ENCODE data around the gene MAP9.
"Not testable (repeated sequence)": the region's sequence is repeated elsewhere in the genome, so short reads cannot be mapped to it uniquely, and the experiment has no call there.

MAP9 gene

GRCh38 chr4:155376387-155377268, at the start of gene MAP9:
Gene MAP9, minus strand, starts transcription at chr4:155376965. Its CDS starts 1,115 bp downstream, at chr4:155375850.
- FAIRE-seq: no peak
- TF ChIP-seq, protein P1, sequence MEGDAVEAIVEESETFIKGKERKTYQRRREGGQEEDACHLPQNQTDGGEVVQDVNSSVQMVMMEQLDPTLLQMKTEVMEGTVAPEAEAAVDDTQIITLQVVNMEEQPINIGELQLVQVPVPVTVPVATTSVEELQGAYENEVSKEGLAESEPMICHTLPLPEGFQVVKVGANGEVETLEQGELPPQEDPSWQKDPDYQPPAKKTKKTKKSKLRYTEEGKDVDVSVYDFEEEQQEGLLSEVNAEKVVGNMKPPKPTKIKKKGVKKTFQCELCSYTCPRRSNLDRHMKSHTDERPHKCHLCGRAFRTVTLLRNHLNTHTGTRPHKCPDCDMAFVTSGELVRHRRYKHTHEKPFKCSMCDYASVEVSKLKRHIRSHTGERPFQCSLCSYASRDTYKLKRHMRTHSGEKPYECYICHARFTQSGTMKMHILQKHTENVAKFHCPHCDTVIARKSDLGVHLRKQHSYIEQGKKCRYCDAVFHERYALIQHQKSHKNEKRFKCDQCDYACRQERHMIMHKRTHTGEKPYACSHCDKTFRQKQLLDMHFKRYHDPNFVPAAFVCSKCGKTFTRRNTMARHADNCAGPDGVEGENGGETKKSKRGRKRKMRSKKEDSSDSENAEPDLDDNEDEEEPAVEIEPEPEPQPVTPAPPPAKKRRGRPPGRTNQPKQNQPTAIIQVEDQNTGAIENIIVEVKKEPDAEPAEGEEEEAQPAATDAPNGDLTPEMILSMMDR (IDR thresholded peaks at IDR 0.05; ENCODE audit: insufficient read depth, missing control alignments): no peak
- DNase-seq (ENCODE audit: insufficient read length, low spot score): no peak

DNA sequence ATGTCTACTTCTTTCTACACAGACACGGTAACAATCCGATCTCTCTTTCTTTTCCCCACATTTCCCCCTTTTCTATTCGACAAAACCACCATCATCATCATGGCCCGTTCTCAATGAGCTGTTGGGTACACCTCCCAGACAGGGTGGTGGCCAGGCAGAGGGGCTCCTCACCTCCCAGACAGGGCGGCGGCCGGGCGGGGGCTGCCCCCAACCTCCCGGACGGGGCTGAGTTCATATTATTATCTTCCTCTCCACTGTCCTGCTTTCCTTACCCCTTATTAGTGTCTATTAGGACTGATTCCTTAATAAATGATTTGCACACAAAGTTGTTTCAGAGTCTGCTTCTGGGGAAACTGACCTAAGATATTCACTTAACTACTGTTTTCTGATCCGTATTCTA, 48.0 kb upstream of the MAP9 start:
- FAIRE-seq; DNase-seq (ENCODE audit: insufficient read length, low spot score): not testable (repeated sequence)

DNA sequence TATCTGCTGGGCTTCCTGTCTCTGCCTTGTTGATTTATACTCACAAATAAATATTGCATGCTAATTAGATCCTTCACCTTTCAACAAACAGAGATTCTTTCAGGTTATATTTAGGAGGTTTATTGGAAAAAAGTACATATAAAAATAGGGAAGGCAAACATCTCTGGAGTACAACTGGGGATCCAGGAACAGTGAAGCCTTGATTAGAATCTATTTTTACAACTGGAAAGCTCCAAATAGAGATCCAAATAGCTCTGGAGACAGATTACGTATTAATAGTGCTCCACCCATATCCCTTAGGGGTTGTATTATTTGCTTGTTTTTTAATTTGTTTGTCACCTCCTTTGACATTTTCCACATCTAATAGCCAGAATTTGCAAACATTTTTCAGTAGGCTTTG, 46.9 kb upstream of the MAP9 start:
- no peak for FAIRE-seq
- TF ChIP-seq, protein P1 (IDR thresholded peaks at IDR 0.05; ENCODE audit: insufficient read depth, missing control alignments): no peak

GRCh38 chr4:155419266-155419665, 42.5 kb upstream of the MAP9 start:
- DNase-seq (ENCODE audit: insufficient read length, low spot score): no peak
- no peak for FAIRE-seq
- TF ChIP-seq, protein P1 (IDR thresholded peaks at IDR 0.05; ENCODE audit: insufficient read depth, missing control alignments): no peak

More for the DNA sequence above, 46.9 kb upstream of the MAP9 start:
- no peak for DNase-seq (ENCODE audit: insufficient read length, low spot score)

DNA sequence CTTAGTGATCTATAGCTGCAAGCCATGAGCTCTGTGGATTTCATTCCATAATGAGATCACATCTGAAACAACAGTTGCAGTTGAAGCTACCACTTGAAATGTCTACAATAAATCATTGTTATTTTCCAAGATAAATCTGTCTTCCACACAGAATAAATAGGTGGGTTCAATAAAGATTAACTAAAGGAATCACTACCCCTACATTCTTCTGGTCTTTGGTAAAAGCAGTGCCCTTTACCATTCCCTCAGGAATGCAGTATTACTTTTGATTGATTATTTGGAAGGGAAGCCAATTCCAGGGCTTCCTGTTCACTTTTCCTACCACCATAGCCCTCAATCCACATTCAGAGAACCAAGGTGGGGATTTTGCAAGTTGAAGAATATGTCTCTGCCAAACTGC, 38.9 kb upstream of the MAP9 start:
- no peak for FAIRE-seq
- DNase-seq (ENCODE audit: insufficient read length, low spot score): no peak
- TF ChIP-seq, protein P1 (IDR thresholded peaks at IDR 0.05; ENCODE audit: insufficient read depth, missing control alignments): no peak

DNA sequence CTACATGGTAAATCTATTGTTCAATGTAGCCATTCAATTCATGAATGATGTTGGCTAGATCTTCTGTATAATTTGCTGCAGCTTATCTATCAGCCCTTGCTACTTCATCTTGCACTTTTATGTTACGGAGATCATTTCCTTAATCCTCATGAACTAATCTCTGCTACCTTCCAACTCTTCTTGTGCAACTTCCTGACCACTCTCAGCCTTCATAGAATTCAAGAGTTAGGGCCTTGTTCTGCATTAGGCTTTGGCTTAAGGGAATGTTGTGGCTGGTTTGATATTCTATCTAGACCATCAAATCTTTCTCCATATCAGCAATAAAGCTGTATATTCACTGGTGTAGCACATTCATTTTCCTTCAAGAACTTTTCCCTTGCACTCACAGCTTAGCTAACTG, 36.7 kb upstream of the MAP9 start:
- DNase-seq (ENCODE audit: insufficient read length, low spot score): no peak
- FAIRE-seq: no peak
- TF ChIP-seq, protein P1 (IDR thresholded peaks at IDR 0.05; ENCODE audit: insufficient read depth, missing control alignments): no peak

- TF ChIP-seq, protein P1 (IDR thresholded peaks at IDR 0.05; ENCODE audit: insufficient read depth, missing control alignments): no peak
- DNase-seq (ENCODE audit: insufficient read length, low spot score): no peak
- FAIRE-seq: no peak
These were observed 34.8 kb upstream of the MAP9 start for GRCh38 chr4:155411546-155411945.

Data from D721Med (cell line).